Measurements from ENCODE around the gene PACS2.

The PACS2 gene

DNA sequence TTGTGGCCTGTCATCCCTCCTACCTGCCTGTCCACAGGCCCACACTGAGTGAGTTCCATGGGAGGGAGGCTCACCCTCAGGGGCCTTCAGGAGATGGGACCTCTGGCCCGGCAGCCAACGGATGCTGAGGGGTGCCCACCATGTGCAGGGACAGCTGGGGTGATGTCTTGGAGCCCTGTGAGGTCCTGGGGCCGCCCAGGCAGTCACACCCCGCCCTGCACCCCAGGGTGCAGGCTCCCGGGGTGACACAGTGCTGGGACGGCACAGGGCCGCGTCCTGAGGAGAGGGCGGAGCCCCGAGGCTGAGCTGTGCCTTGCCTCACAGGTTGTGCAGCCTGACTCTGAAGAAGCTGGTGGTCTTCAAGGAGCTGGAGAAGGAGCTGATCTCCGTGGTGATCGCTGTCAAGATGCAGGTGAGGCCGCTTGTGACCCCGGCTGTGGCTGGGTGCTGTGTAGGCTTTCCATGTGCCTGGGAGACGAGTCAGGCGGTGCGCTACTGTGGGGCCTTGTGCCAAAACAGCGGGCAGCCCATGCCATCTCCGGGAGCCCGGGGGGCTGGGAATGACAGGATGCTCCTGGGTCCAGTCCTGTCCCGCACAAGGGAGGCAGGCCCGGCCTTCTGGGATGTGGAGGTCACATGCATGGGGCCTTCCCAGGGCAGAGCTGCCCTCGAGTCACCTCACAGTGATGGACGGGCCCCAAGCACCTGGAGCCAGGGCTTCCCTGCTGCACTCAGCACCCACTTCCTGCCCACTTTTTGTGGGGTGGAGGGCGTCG is 33.8 kb downstream of the PACS2 start:
- no peak overlapping the region for H3K4me3 ChIP-seq (ENCODE audit: low read length)
- DNase-seq (ENCODE audit: low read depth): no peak
- TF ChIP-seq CTCF (IDR thresholded peaks at IDR 0.05; ENCODE audit: insufficient read depth, low read depth, low read length, missing control alignments): no peak

GRCh38 chr14:105348945-105349699 is 34.6 kb downstream of the PACS2 start:
- no peak overlapping the region for H3K4me3 ChIP-seq (ENCODE audit: low read length)

GRCh38 chr14:105349992-105350391 is 35.4 kb downstream of the PACS2 start:
- no peak for TF ChIP-seq CTCF (IDR thresholded peaks at IDR 0.05; ENCODE audit: insufficient read depth, low read depth, low read length, missing control alignments)
- H3K4me3 ChIP-seq (ENCODE audit: low read length): no peak overlapping the region
- DNase-seq (ENCODE audit: low read depth): no peak

More at GRCh38 chr14:105348945-105349699, 34.6 kb downstream of the PACS2 start:
- no peak for TF ChIP-seq CTCF (IDR thresholded peaks at IDR 0.05; ENCODE audit: insufficient read depth, low read depth, low read length, missing control alignments)
- no peak for DNase-seq (ENCODE audit: low read depth)

DNA sequence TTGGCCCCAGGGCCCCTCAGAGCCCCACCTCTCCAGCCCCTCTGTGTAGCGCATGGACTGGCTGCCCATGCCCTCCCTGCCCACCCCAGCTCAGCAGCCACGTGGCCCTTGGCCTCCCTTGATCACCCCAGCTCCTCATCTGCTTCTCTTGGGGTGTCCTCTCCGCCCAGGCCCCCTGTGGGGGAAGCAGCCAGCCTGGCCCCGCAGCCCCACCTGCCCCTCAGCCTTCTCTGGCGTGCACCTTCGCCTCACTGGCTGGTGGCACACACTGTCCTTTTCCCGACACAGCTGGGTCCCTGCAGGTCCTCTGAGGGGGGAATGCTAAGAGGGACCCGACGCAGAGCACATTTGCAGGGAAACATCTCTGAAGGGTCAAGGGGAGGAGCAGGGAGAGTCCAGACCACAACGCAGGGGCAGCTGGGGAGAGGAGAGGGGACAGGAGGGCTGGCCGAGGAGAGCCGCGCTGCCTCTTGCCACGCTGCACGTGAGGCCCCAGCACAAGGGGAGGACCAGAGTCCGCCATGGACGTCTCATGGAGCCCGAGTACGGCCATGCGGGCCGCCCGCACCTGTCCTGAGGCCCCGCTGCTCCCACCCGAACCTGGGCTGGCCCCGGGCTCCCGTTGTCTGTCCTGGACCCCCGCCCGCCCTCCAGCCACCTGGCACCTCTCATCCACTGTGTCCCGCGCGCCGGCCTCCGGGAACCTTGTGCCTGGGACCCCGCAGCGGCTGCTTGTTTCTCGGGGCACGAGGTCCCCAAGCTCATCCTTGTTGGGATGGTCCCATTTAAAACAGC is 36.1 kb downstream of the PACS2 start:
- TF ChIP-seq CTCF (IDR thresholded peaks at IDR 0.05; ENCODE audit: insufficient read depth, low read depth, low read length, missing control alignments): no peak

DNA sequence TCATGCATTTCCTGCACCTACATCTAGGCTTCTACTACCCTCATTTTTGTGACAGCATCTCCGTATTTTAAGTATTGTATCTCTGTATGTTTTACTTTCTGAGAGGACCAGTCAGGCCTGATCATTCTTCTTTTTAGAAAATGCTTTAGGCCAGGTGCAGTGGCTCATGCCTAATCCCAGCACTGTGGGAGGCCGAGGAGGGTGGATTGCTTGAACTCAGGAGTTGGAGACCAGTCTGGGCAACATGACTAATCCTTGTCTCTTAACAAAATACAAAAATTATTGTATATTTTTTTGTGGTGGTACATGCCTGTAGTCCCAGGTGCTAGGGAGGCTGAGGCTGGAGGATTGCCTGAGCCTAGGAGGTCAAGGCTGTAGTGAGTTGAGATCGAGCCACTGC is 36.9 kb downstream of the PACS2 start:
- DNase-seq (ENCODE audit: low read depth): no peak
- no peak for TF ChIP-seq CTCF (IDR thresholded peaks at IDR 0.05; ENCODE audit: insufficient read depth, low read depth, low read length, missing control alignments)

More for the DNA sequence above, 36.1 kb downstream of the PACS2 start:
- no peak overlapping the region for H3K4me3 ChIP-seq (ENCODE audit: low read length)
- DNase-seq (ENCODE audit: low read depth): no peak

GRCh38 chr14:105351920-105352851 is 37.6 kb downstream of the PACS2 start:
- peak; percentile 82 for TF ChIP-seq CTCF (IDR thresholded peaks at IDR 0.05; ENCODE audit: insufficient read depth, low read depth, low read length, missing control alignments)
- no peak overlapping the region for H3K4me3 ChIP-seq (ENCODE audit: low read length)
- DNase-seq (ENCODE audit: low read depth): peak; percentile 93

More for the DNA sequence above, 36.9 kb downstream of the PACS2 start:
- H3K4me3 ChIP-seq (ENCODE audit: low read length): no peak overlapping the region

All from epithelial cell of esophagus (primary cell).